G401 (cell line): ENCODE data around the gene ERCC2. TPM values are rescaled to one million over a fixed set of nuclear protein-coding genes. Genes with fewer than 3 reads are reported as not detected.

Source experiments
- DNase-seq: peaks from one replicate; pipeline ENCODE4 v3.0.0-alpha.2; 2015; ENCODE audit warnings: low spot score
- in situ Hi-C: cut with HindIII; loops from 2 replicates; pipeline ENCODE4 v1.10.0; 2016; ENCODE audit warnings: low sequenced_read_pairs, mixed read lengths
- total RNA-seq: library from RNA; depleted of rRNA; stranded (reverse); fragments of >200 nt; shearing (Covaris generic); gene quantifications from 2 replicates; pipeline ENCODE4 v1.2.3, GENCODE V29; 2014

ERCC2 gene
- total RNA-seq, 1 experiment from 2014 or later: 60.6 TPM

GRCh38 chr19:45403272-45403671 is 32.9 kb upstream of the ERCC2 start:
- in situ Hi-C loops: no loop called here
- no peak for DNase-seq

GRCh38 chr19:45402298-45403061 is 32.1 kb upstream of the ERCC2 start:
- in situ Hi-C loops: no loop called here
- no peak for DNase-seq

- no peak for DNase-seq
- in situ Hi-C loops: no loop called here
Measured at GRCh38 chr19:45401815-45402214, 31.4 kb upstream of the ERCC2 start.

- in situ Hi-C loops: no loop called here
- DNase-seq: no peak
Measured at GRCh38 chr19:45400192-45400591, 29.8 kb upstream of the ERCC2 start.

GRCh38 chr19:45395821-45396617 is 25.6 kb upstream of the ERCC2 start:
- in situ Hi-C loops: no loop called here
- no peak for DNase-seq

GRCh38 chr19:45391871-45392665 is 21.7 kb upstream of the ERCC2 start:
- no peak for DNase-seq
- in situ Hi-C loops: no loop called here

- DNase-seq: no peak
- in situ Hi-C loops: no loop called here
Measured at GRCh38 chr19:45391346-45391745, 21.0 kb upstream of the ERCC2 start.

GRCh38 chr19:45385392-45386221 is 15.2 kb upstream of the ERCC2 start:
- DNase-seq: no peak
- in situ Hi-C loops: no loop called here

GRCh38 chr19:45382426-45382825 is 12.1 kb upstream of the ERCC2 start:
- in situ Hi-C loops: no loop called here
- DNase-seq: no peak

- in situ Hi-C loops: no loop called here
- DNase-seq: no peak
Measured at GRCh38 chr19:45380107-45380506, 9.7 kb upstream of the ERCC2 start.

GRCh38 chr19:45376045-45376724 is 5.8 kb upstream of the ERCC2 start:
- DNase-seq: no peak
- in situ Hi-C loops: no loop called here

GRCh38 chr19:45368737-45369340 is 1.5 kb downstream of the ERCC2 start:
- in situ Hi-C loops: no loop called here

GRCh38 chr19:45368127-45368526 is 2.2 kb downstream of the ERCC2 start:
- no peak for DNase-seq
- in situ Hi-C loops: no loop called here

More at GRCh38 chr19:45368737-45369340, 1.5 kb downstream of the ERCC2 start:
- no peak for DNase-seq

GRCh38 chr19:45364696-45365095 is 5.7 kb downstream of the ERCC2 start:
- DNase-seq: no peak
- in situ Hi-C loops: no loop called here

- in situ Hi-C loops: no loop called here
- DNase-seq: no peak
Measured at GRCh38 chr19:45363861-45364459, 6.4 kb downstream of the ERCC2 start.

GRCh38 chr19:45362291-45362690 is 8.1 kb downstream of the ERCC2 start:
- DNase-seq: no peak
- in situ Hi-C loops: no loop called here

- DNase-seq: no peak
- in situ Hi-C loops: no loop called here
Measured at GRCh38 chr19:45361608-45362007, 8.8 kb downstream of the ERCC2 start.
